Right ventricle myocardium superior (tissue), 1 donor: ENCODE measurements around the gene HS3ST3A1. TPM values are rescaled to one million over a fixed set of nuclear protein-coding genes. Genes with fewer than 3 reads are reported as not detected.
"Not testable (repeated sequence)": the region's sequence is repeated elsewhere in the genome, so short reads cannot be mapped to it uniquely, and the experiment has no call there.

ENCODE experiments used
- ATAC-seq: fragments of 200-7000 bp; cut with Tn5 transposase; one replicate; pipeline ENCODE4 v1.9.1; 2020; ENCODE audit warnings: mild to moderate bottlenecking; ENCODE audit not compliant: poor library complexity
- DNase-seq: peaks from one replicate; pipeline ENCODE4 v3.0.0-alpha.2; 2020
- intact Hi-C: fragments of 100-400 bp; cut with DNase I; formaldehyde crosslinking; loops from one replicate; pipeline ENCODE4 v1.11.2; 2022
- total RNA-seq: library from RNA; stranded (reverse); fragmentation: NEBNext Ultra II Directional; extraction: Animal tissue kit (Norgen Biotek cat#: 25700); gene quantifications from one replicate; pipeline ENCODE4 v1.2.1, GENCODE V29; 2021
- donor health status: DM: no; HTN: yes; CAD: no; lungs with severe emphysema.

Gene HS3ST3A1
- total RNA-seq, 1 donor from 2014 or later, result 1.3 TPM

- no peak for ATAC-seq
- intact Hi-C loops, result no loop called here
Measured at GRCh38 chr17:13554231-13554630, 47.5 kb downstream of the HS3ST3A1 start.

GRCh38 chr17:13550291-13550690, 51.4 kb downstream of the HS3ST3A1 start:
- no peak for DNase-seq
- ATAC-seq, result no peak
- intact Hi-C loops, result no loop called here

More at GRCh38 chr17:13554231-13554630, 47.5 kb downstream of the HS3ST3A1 start:
- DNase-seq, result no peak

- intact Hi-C loops, ATAC-seq, DNase-seq: not testable (repeated sequence)
Measured at GRCh38 chr17:13548576-13548975, 53.2 kb downstream of the HS3ST3A1 start.

- intact Hi-C loops, result no loop called here
- DNase-seq (no peak), ATAC-seq (no peak)
Measured at GRCh38 chr17:13546851-13547250, 54.9 kb downstream of the HS3ST3A1 start.

- intact Hi-C loops, result no loop called here
- no peak for DNase-seq
- no peak for ATAC-seq
Measured at GRCh38 chr17:13545941-13546340, 55.8 kb downstream of the HS3ST3A1 start.

- intact Hi-C loops, result no loop called here
- ATAC-seq, result no peak
- no peak for DNase-seq
Measured at GRCh38 chr17:13544765-13545164, 57.0 kb downstream of the HS3ST3A1 start.

GRCh38 chr17:13544292-13544691, 57.4 kb downstream of the HS3ST3A1 start:
- intact Hi-C loops, result no loop called here
- ATAC-seq (no peak), DNase-seq (peak; percentile 43)

- DNase-seq (no peak), ATAC-seq (no peak)
- intact Hi-C loops, result no loop called here
Measured at GRCh38 chr17:13542636-13543035, 59.1 kb downstream of the HS3ST3A1 start.

- ATAC-seq (no peak), DNase-seq (no peak)
- intact Hi-C loops, result no loop called here
Measured at GRCh38 chr17:13541032-13541480, 60.7 kb downstream of the HS3ST3A1 start.

GRCh38 chr17:13540546-13540945, 61.2 kb downstream of the HS3ST3A1 start:
- DNase-seq, result no peak

GRCh38 chr17:13539421-13539820, 62.3 kb downstream of the HS3ST3A1 start:
- DNase-seq (no peak), ATAC-seq (no peak)
- intact Hi-C loops, result no loop called here

More at GRCh38 chr17:13540546-13540945, 61.2 kb downstream of the HS3ST3A1 start:
- intact Hi-C loops, result no loop called here
- ATAC-seq, result no peak

- intact Hi-C loops, result no loop called here
- no peak for ATAC-seq
Measured at GRCh38 chr17:13538841-13539411, 62.8 kb downstream of the HS3ST3A1 start.

GRCh38 chr17:13537871-13538643, 63.7 kb downstream of the HS3ST3A1 start:
- DNase-seq (no peak), ATAC-seq (no peak)
- intact Hi-C loops, result no loop called here

More at GRCh38 chr17:13538841-13539411, 62.8 kb downstream of the HS3ST3A1 start:
- DNase-seq, result no peak

- no peak for DNase-seq
- ATAC-seq, result no peak
- intact Hi-C loops, result no loop called here
Measured at GRCh38 chr17:13537167-13537731, 64.5 kb downstream of the HS3ST3A1 start.

- ATAC-seq (no peak), DNase-seq (no peak)
- intact Hi-C loops, result no loop called here
Measured at GRCh38 chr17:13534946-13535345, 66.8 kb downstream of the HS3ST3A1 start.

- ATAC-seq (no peak), DNase-seq (no peak)
- intact Hi-C loops, result no loop called here
Measured at GRCh38 chr17:13531721-13532120, 70.0 kb downstream of the HS3ST3A1 start.

- intact Hi-C loops, result no loop called here
- DNase-seq (no peak), ATAC-seq (no peak)
Measured at GRCh38 chr17:13525876-13526275, 75.9 kb downstream of the HS3ST3A1 start.

- DNase-seq (no peak), ATAC-seq (no peak)
- intact Hi-C loops, result no loop called here
Measured at GRCh38 chr17:13523164-13523563, 78.6 kb downstream of the HS3ST3A1 start.

- no peak for ATAC-seq
- intact Hi-C loops, result no loop called here
- DNase-seq, result no peak
Measured at GRCh38 chr17:13522749-13523148, 79.0 kb downstream of the HS3ST3A1 start.

GRCh38 chr17:13521784-13522183, 79.9 kb downstream of the HS3ST3A1 start:
- intact Hi-C loops, result no loop called here
- DNase-seq (no peak), ATAC-seq (no peak)
